Measurements from ENCODE around the gene TBC1D10A.

- TF ChIP-seq POLR2A (IDR thresholded peaks at IDR 0.05) = no peak
- TF ChIP-seq, protein P1, sequence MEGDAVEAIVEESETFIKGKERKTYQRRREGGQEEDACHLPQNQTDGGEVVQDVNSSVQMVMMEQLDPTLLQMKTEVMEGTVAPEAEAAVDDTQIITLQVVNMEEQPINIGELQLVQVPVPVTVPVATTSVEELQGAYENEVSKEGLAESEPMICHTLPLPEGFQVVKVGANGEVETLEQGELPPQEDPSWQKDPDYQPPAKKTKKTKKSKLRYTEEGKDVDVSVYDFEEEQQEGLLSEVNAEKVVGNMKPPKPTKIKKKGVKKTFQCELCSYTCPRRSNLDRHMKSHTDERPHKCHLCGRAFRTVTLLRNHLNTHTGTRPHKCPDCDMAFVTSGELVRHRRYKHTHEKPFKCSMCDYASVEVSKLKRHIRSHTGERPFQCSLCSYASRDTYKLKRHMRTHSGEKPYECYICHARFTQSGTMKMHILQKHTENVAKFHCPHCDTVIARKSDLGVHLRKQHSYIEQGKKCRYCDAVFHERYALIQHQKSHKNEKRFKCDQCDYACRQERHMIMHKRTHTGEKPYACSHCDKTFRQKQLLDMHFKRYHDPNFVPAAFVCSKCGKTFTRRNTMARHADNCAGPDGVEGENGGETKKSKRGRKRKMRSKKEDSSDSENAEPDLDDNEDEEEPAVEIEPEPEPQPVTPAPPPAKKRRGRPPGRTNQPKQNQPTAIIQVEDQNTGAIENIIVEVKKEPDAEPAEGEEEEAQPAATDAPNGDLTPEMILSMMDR (IDR thresholded peaks at IDR 0.05) = no peak
These were observed 77.4 kb downstream of the TBC1D10A start for GRCh38 chr22:30249049-30250038.

All from prostate gland (tissue), 2 donors.